Stimulated activated CD4-positive, alpha-beta T cell treated with anti-CD3 and anti-CD28 coated beads, Interleukin-1b, Interleukin-23, amount 100 ng/mL, for 48 hours (primary cell): ENCODE data around the gene PHACTR2.
A peak's percentile ranks its signal among the peaks of the same experiment; 100 is the strongest.
"Not testable (repeated sequence)": the region's sequence is repeated elsewhere in the genome, so short reads cannot be mapped to it uniquely, and the experiment has no call there.

Source experiments
- DNase-seq: peaks from one replicate; pipeline ENCODE4 v3.0.0-alpha.2; 2020

Gene PHACTR2

DNA sequence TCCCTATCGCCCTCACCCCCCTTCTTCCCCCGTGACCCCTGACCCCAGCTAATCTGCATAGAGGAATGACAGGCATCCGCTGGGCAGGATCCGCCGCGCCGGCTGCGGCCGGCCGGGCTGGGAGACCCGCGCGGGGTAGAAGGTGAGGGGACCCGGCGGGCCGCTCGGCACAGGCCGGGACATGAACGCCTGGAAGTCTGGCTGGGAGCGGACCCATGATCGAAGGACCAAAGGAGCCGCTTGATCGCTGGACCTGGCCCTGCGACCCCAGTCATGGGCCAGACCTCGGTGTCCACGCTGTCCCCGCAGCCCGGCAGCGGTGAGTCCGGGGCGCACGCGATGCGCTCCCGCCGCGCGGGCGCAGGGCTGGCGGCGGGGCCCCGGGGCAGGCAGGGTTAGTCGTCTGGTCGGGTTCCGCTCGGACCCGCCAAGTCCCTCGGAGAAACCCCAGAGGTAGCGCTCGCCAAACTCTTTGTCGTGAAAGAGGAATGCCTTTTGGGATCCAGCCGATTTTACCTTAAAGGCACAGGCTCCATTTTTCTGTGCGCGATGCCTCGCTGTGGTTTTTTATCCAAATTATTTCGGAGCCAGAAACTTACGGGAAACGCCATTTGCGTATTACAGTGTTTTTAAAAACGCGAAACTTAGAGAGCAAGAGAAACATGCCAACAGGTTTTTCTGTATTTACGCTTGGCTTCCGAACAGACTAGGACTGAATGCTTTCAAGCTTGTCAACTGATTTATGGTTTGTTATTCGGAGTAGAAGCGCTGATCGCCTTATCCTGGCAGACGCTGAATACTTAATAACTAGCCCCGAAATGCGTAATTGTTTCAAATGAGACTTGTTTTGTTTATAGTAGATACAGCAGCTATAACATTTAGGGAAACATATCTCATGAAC is at the start of gene PHACTR2:
TSS of gene PHACTR2 (plus strand) at position 75 of the 901 bp plus-strand sequence. CDS start at position 274, 199 bp downstream.
- DNase-seq, result peak; percentile 56

DNA sequence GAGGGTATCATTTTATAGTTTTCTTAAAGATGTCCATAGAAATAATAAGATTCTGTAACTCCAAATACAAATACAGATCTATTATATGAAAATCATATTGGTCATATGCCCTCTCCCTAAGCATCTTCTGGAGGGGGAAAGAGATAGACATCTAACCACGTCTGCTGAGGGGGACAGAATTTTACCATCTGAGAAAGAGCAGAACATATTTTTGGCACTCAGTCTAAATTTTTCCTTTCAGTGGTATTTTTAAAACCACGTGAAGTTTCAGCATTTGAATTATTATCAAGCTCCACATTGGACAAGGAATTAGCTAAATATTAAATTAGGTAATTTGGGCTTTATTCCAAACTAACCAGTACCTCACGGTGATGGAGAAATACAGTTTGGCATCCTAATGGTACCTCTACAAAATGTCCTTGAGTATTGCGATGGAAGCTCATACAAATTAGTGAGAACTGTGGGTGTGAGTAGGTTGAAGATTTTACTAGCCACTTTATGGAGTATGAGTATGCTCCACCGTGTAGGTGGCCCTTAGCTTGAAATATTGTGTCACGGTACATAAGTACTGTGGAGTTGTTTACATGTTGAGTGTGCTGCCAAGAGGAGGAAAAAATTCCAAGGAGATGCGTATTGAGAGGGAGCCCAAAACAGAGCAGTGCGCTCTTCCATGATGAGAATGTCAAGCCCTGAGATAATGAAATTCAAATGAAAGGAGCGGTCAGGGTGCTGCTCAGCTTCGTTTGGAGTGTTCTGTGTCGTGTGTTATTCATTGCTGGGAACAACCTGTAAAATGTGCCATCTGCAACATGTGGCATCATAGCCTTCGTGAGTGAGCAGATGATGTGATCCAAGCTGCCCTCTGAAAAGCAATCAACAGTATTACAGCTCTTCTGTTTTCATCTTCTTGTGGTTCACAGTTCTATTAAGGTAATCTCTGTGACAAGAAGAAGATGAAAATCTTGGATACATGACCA is 48.4 kb upstream of the PHACTR2 start:
- no peak for DNase-seq

- DNase-seq, result not testable (repeated sequence)
Measured at GRCh38 chr6:143631196-143631595, 46.6 kb upstream of the PHACTR2 start.

DNA sequence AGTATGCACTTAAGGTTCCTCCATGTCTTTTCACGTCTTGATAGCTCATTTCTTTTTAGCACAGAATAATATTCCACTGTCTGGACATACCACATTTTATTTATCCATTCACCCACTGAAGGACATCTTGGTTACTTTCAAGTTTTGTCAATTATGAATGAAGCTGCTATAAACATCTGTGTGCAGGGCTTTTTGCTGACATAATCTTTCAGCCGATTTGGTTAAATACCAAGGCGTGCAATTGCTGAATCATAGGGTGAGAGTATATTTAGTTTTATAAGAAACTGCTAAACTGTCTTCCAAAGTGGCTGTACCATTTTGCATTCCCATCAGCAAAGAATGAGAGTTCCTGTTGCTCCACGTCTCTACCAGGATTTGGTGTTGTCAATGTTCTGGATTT is 44.9 kb upstream of the PHACTR2 start:
- DNase-seq, result no peak

- no peak for DNase-seq
Measured at GRCh38 chr6:143634486-143634885, 43.3 kb upstream of the PHACTR2 start.

DNA sequence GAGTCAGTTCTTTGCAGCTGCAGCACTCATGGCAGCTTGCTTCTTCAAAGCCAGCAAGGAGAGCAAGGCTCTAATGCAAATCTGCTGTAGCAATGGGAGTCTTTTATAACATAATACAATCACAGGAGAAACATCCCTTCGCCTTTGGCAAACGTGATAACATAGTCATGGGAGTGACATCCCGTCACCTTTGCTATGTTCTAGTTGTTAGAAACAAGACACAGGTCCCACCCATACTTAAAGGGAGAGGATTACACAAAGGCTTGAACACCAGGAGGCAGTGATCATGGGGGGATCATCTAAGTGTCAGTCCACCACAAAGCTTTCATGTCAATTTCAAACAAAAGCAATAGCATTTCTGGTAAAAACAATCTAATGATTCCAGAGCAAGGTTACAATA is 40.1 kb upstream of the PHACTR2 start:
- DNase-seq, result no peak

DNA sequence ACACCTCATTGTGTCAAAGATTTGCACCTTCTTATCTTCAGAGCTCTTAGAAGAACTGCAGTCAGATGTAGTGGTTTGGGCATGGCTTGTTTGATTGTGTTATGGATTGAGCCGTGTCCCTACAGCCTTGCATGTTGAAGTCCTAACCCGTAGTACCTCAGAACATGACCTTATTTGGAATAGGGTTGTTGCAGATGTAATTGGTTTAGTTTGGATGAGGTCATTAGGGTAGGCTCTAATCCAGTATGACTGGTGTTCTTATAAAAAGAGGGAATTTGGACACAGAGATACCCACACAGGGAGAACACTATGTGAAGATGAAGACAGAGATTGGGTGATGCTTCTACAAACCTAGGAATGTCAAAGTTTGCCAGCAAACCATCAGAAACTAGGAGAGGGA is 35.4 kb upstream of the PHACTR2 start:
- DNase-seq, result no peak

DNA sequence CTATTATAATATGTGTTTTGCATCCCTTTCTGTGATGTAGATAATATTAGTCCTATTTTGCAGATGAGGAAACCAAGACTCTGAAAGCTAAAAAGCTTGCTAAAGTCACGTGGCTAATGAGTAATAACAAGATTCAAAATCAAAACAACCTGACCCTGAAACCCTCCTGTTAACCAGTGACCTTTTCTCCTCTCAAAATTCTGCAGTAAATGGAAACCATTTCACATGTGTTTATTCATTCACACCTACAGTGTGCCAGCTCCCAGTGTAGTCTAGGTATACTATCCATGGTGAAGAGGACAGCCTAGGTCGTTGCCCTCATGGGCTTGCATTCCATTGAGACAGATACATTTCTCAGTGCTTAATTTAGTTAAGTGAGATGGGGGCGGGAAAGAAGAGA is 30.6 kb upstream of the PHACTR2 start:
- DNase-seq, result no peak

GRCh38 chr6:143647732-143648131 is 30.0 kb upstream of the PHACTR2 start:
- no peak for DNase-seq

GRCh38 chr6:143649319-143649718 is 28.4 kb upstream of the PHACTR2 start:
- DNase-seq, result not testable (repeated sequence)

GRCh38 chr6:143651328-143651727 is 26.4 kb upstream of the PHACTR2 start:
- not testable (repeated sequence) for DNase-seq

DNA sequence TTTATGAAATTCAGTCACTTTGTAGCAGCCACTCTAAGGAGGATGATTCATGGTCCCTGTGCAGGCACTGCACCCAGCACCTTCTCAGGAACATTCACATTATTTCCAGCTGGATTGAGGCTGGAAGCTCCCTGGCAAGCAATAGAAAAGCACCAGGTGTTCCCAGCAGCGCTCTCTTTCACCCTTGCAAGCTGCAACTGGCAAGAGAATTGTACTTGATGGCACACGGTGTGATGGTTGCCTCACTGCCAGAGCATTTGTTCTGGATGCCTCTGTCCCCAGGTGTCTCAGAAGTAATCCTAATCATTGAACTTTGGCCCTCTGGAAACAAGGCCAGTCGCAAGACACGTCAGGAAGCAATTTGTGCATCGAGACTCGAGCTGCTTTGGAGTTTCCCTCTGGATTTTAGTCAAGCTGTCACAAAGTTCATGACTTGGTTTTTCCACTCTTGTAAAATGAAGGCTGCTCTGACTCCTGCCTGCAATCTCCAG is 24.9 kb upstream of the PHACTR2 start:
- no peak for DNase-seq

- no peak for DNase-seq
Measured at GRCh38 chr6:143655541-143655940, 22.2 kb upstream of the PHACTR2 start.

- no peak for DNase-seq
Measured at GRCh38 chr6:143656026-143656425, 21.7 kb upstream of the PHACTR2 start.

DNA sequence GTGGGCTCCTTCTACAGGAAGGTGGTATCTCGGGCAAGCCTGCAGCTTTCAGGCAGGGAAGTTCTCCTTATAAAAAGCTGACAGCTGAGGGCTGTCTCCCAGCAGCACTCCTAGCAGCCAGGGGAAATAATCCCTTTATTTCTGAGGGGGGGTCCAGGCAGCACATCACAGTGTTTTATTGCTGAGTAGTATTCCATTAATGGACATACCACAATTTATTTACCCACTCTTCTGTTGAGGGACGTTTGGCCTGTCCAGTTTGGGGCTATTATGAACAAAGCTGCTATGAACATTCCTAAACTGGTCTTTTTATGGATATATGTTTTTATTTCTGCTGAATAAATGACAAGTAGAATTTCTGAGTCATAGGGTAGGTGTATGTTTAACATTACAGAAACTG is 20.0 kb upstream of the PHACTR2 start:
- DNase-seq, result no peak

GRCh38 chr6:143660170-143660569 is 17.6 kb upstream of the PHACTR2 start:
- DNase-seq, result not testable (repeated sequence)

- DNase-seq, result no peak
Measured at GRCh38 chr6:143664171-143664570, 13.6 kb upstream of the PHACTR2 start.

GRCh38 chr6:143666007-143666406 is 11.8 kb upstream of the PHACTR2 start:
- not testable (repeated sequence) for DNase-seq

GRCh38 chr6:143669483-143669882 is 8.3 kb upstream of the PHACTR2 start:
- not testable (repeated sequence) for DNase-seq

DNA sequence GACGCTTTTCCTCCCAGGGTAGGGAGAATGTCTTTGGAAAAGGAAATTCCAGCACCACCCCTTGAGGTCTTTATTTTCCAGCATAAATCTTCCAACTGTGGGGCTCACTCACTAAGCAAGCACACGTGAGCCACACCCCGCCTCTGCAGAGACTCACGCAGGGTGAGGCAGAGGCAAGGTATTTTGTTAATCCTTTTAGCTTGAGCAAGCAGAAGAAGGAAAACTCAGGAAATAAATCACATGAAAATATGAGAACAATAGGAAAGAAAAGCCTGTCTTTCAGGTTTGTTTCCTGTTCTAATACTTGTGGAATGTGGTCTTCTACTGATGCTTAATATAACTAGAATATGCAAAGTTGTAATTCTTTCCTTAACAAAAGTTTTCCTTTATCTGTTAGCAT is 4.1 kb upstream of the PHACTR2 start:
- DNase-seq, result no peak

GRCh38 chr6:143674483-143675381 is 3.0 kb upstream of the PHACTR2 start:
- DNase-seq, result no peak

DNA sequence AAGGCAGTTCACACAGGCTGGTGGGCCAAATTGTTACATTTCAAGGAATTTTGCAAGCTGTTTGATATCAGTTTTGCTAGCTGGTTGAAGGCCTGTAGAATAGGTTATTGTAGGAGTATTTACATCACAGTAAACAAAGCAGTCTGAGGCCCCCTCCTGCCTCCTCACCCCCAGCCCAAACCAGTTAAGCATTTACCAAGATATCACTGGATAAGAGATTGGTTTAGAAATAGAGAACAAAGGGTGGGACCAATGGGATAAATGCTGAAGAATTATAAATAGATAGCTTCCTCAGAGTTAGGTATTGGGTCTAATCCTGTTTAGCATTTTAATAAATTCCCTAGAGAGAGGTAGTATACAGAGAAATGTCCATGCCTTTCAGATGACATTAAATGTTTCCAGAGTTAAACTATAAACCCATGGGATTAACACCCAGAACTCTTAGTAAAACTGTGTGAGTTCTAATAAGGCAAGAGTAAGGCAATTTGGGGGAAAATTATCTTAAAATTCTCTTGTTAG is 2.3 kb upstream of the PHACTR2 start:
- no peak for DNase-seq
